Common myeloid progenitor, CD34-positive (primary cell): ENCODE measurements around the gene SMCO4.

Experiments
- CTCF ChIA-PET: fragments of 350-600 bp; sonication (Branson Sonifier 250); formaldehyde crosslinking; loops from one replicate; lab custom pipeline; 2021; ENCODE audit warnings: antibody characterized with exemption; lab: Charles Lee
- POLR2A ChIA-PET: fragments of 350-600 bp; sonication (Branson Sonifier 250); formaldehyde crosslinking; loops from one replicate; lab custom pipeline; 2021; ENCODE audit warnings: antibody characterized with exemption; lab: Charles Lee
- DNase-seq, 3 donors: peaks; one replicate each; pipeline versions ENCODE4 v3.0.0 to v3.0.0-alpha.2; 2013
- H3K27ac ChIP-seq, 2 experiments: 1 replicate in 1 of 2; 2 replicates in 1 of 2; pipeline ENCODE4 v1.7.0; 2013; ENCODE audit warnings: inconsistent platforms in 2 of 2, low read length in 2 of 2, mild to moderate bottlenecking in 2 of 2, low read depth in 1 of 2, moderate library complexity in 1 of 2; ENCODE audit not compliant: severe bottlenecking in 2 of 2, insufficient read depth in 1 of 2, poor library complexity in 1 of 2
- H3K27me3 ChIP-seq, 5 experiments: replicated peaks in 2 of 5; 1 replicate in 3 of 5; 2 replicates in 2 of 5; pipeline versions ENCODE4 v1.6.1 to v1.7.0; 2013; ENCODE audit warnings: low read length in 4 of 5, mild to moderate bottlenecking in 2 of 5, moderate library complexity in 2 of 5, inconsistent platforms in 1 of 5; ENCODE audit not compliant: insufficient read depth in 5 of 5, control insufficient read depth in 4 of 5
- H3K36me3 ChIP-seq, 4 experiments: 1 replicate in 2 of 4; 2 replicates in 2 of 4; pipeline versions ENCODE4 v1.6.1 to v1.7.0; 2013; ENCODE audit warnings: low read length in 3 of 4, control low read depth in 1 of 4, mild to moderate bottlenecking in 1 of 4; ENCODE audit not compliant: control insufficient read depth in 4 of 4, insufficient read depth in 4 of 4
- H3K4me1 ChIP-seq, 4 experiments: 1 replicate in 3 of 4; 2 replicates in 1 of 4; pipeline versions ENCODE4 v1.6.1 to v1.7.1; 2013; ENCODE audit warnings: low read length in 3 of 4, mild to moderate bottlenecking in 3 of 4, control low read depth in 1 of 4, inconsistent platforms in 1 of 4, moderate library complexity in 1 of 4; ENCODE audit not compliant: control insufficient read depth in 4 of 4, insufficient read depth in 4 of 4; ENCODE audit errors: control extremely low read depth in 1 of 4
- H3K4me3 ChIP-seq, 7 experiments: 1 replicate in 4 of 7; 2 replicates in 3 of 7; pipeline versions ENCODE4 v1.5.1 to v1.7.0; 2013; ENCODE audit warnings: mild to moderate bottlenecking in 7 of 7, low read length in 6 of 7, moderate library complexity in 6 of 7, inconsistent platforms in 2 of 7, low read depth in 2 of 7, control low read depth in 1 of 7; ENCODE audit not compliant: insufficient read depth in 4 of 7, control insufficient read depth in 1 of 7; ENCODE audit errors: extremely low read depth in 1 of 7
- H3K9me3 ChIP-seq, 5 experiments: 1 replicate in 4 of 5; 2 replicates in 1 of 5; pipeline versions ENCODE4 v1.6.1 to v1.7.1; 2013; ENCODE audit warnings: low read length in 4 of 5, mild to moderate bottlenecking in 2 of 5, inconsistent platforms in 1 of 5, low read depth in 1 of 5, moderate library complexity in 1 of 5; ENCODE audit not compliant: control insufficient read depth in 4 of 5, insufficient read depth in 2 of 5; ENCODE audit errors: control extremely low read depth in 1 of 5
- WGBS: methylation state at CpG from one replicate; pipeline ENCODE4 v1.1.5; 2013; ENCODE audit not compliant: insufficient coverage; 5-methylcytosine and 5-hydroxymethylcytosine counted together

Gene SMCO4

DNA sequence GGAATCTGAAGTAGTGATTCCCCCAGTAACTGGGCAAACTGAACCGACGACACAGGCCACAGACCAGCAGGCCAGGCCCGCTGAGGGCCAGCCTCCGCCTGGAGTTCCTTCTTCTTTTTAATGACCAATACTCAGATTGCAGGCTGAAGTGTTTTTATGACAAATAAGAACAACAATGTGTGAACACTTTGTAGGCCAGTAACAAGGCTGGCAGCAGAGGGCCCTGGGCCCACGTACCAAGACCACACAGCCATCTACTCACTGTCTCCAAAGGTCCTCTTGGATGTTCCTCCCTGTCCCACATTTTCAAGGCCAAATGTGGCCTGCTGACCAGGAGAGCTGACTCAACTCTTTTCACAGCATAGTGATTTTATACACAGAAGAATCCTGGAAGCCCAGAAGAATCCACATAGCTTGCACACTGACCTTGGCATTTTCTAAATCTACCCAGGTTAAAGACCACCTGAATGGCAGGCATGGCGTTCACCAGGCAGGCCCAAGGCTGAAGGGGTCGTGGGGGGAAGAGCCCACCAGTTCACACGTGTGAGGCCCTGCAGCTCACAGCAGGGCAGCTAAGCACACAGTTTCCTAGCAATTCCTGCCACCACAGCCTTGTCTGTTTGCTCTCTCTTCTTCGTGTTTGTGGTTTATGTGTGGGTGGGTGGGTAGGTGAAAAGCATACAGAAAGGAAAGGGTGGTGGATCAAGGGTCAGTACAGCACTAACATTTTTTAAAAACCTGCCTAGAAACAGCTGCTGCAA, 13.3 kb downstream of the SMCO4 start:
- H3K9me3 ChIP-seq = no peaks in the 10 kb centered on the region
- H3K4me3 ChIP-seq = no peak overlapping the region
- peak overlapping the region in 1 of 2 experiments; percentile 27 for H3K27ac ChIP-seq
- peaks cover 10 to 75% (median 51%) of the 10 kb centered on the region in 4 experiments for H3K4me1 ChIP-seq
- WGBS = 80% methylated on average over 2 of the region's 9 CpGs
- DNase-seq = peak in 2 of 3 donors; percentile 28 to 41
- H3K36me3 ChIP-seq = no peaks in the 10 kb centered on the region
- ChIA-PET CTCF (interaction anchor here (1.6 to 3.5 kb wide), 3 partner anchors 12 to 297 kb away, joined by 4 to 25 read pairs (median 6); partner anchors contain the start of gene SMCO4), POLR2A (no interaction called here)
- no peaks in the 10 kb centered on the region for H3K27me3 ChIP-seq

GRCh38 chr11:93528757-93529645, 14.2 kb downstream of the SMCO4 start:
- Histone ChIP-seq H3K4me1 (peaks cover 17 to 81% (median 60%) of the 10 kb centered on the region in 4 experiments), H3K36me3 (no peaks in the 10 kb centered on the region), H3K4me3 (peak overlapping the region in 1 of 7 experiments; percentile 5), H3K9me3 (no peaks in the 10 kb centered on the region), H3K27me3 (no peaks in the 10 kb centered on the region), H3K27ac (peak overlapping the region in 1 of 2 experiments; percentile 27)
- CTCF ChIA-PET = interaction anchor here (0.8 to 1.8 kb wide), 3 partner anchors 10 to 294 kb away, joined by 3 to 6 read pairs (median 3); no protein-coding TSS in a partner anchor
- 83% methylated on average over 1 of the region's 10 CpGs for WGBS
- no peak for DNase-seq
- POLR2A ChIA-PET = no interaction called here

DNA sequence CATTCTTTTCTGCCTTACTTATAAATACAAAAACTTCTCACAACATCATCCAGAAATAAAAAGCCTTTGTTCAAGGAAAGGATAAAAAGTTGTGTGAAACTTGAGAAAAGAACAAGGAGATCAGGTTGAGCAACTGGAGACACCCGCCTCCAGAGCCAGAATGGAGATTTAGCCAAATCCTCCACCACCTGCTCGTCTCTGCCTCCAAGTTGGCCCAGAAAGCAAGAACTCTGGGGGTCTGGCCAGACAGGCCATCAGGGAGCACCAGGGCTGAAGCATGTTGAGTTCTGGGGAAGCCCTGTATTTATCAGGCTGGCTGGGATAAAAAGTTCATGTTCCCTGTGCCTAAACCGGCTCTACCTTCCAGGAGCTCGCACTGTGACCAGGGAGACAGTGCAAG, 14.9 kb downstream of the SMCO4 start:
- no peak overlapping the region for H3K4me3 ChIP-seq
- DNase-seq = no peak
- WGBS = 100% methylated on average over 2 of the region's 4 CpGs
- no peaks in the 10 kb centered on the region for H3K27me3 ChIP-seq
- CTCF ChIA-PET = no interaction called here
- H3K9me3 ChIP-seq = no peaks in the 10 kb centered on the region
- no peaks in the 10 kb centered on the region for H3K36me3 ChIP-seq
- POLR2A ChIA-PET = no interaction called here
- H3K27ac ChIP-seq = no peak overlapping the region
- peaks cover 17 to 88% (median 67%) of the 10 kb centered on the region in 4 experiments for H3K4me1 ChIP-seq

GRCh38 chr11:93526641-93527583, 16.3 kb downstream of the SMCO4 start:
- H3K27ac ChIP-seq = no peak overlapping the region
- 74% methylated on average over 4 of the region's 8 CpGs for WGBS
- DNase-seq = peak in 2 of 3 donors; percentile 49 to 59
- H3K36me3 ChIP-seq = no peaks in the 10 kb centered on the region
- CTCF ChIA-PET = interaction anchor here (0.6 to 1.0 kb wide), 3 partner anchors 10 to 127 kb away, joined by 4 read pairs; no protein-coding TSS in a partner anchor
- H3K4me1 ChIP-seq = peaks cover 17 to 93% (median 73%) of the 10 kb centered on the region in 4 experiments
- no peaks in the 10 kb centered on the region for H3K27me3 ChIP-seq
- H3K4me3 ChIP-seq = peak overlapping the region in 1 of 7 experiments; percentile 13
- no peaks in the 10 kb centered on the region for H3K9me3 ChIP-seq
- POLR2A ChIA-PET = no interaction called here

DNA sequence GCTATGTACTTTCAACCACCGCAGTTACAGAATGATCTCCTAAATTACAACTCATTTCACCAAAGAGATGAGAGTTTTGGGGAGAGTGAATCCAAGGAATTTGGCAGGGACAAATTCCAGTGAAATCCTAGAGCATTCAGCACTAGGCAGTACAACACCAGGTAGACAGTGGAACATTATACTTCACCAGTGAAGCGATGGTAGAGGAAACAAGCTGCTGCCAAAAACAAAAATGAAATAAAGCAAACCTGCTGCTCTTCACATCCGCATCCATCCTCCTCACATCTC, 16.9 kb downstream of the SMCO4 start:
- ChIA-PET CTCF (no interaction called here), POLR2A (no interaction called here)
- 69% methylated on average over 2 of the region's 3 CpGs for WGBS
- Histone ChIP-seq H3K27me3 (no peaks in the 10 kb centered on the region), H3K36me3 (no peaks in the 10 kb centered on the region), H3K27ac (no peak overlapping the region), H3K9me3 (no peaks in the 10 kb centered on the region), H3K4me3 (peak overlapping the region in 2 of 7 experiments; percentile 7 to 13), H3K4me1 (peaks cover 17 to 98% (median 77%) of the 10 kb centered on the region in 4 experiments)
- no peak for DNase-seq

DNA sequence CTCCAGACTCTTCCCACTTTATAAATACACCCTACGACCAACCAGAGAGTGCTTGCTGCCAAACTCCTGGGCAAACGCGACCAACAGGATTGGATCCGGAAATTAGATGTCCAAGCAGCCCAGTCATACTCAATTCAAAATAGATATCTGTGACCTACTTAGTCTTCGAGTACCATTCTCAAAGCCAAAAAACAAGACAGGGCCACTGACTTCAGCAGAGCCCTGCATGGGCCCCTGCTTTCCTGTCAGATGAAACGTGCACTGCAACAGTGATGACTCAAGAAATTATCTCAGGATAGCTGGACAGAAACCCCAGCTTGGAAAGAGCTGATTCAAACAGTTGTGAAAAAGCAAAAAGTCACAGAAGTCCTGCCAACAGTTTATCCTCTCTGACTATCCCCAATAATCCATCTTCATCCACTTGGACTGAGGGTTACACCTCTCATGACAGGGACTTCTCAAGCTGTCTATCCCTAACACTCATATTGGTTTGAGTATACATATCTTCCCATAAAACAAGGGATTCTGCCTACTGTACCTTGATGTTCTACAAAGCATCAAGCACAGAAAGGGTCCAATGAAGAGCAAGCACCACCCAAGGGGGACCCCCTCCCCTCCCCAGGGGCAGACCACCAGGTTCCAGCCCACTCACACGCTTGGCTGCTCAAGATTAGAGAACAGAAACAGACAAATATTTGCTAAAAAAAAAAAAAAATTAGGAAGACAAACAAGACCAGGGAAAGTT, 17.4 kb downstream of the SMCO4 start:
- Histone ChIP-seq H3K9me3 (no peaks in the 10 kb centered on the region), H3K27ac (no peak overlapping the region), H3K4me1 (peaks cover 17 to 98% (median 82%) of the 10 kb centered on the region in 4 experiments), H3K4me3 (peak overlapping the region in 3 of 7 experiments; percentile 7 to 38 (median 9)), H3K36me3 (no peaks in the 10 kb centered on the region), H3K27me3 (no peaks in the 10 kb centered on the region)
- peak in 1 of 3 donors; percentile 22 for DNase-seq
- WGBS = 43% methylated on average over 3 of the region's 7 CpGs
- CTCF ChIA-PET = interaction anchor here (1.9 to 2.8 kb wide), 2 partner anchors 14 to 16 kb away, joined by 6 to 11 read pairs; no protein-coding TSS in a partner anchor
- POLR2A ChIA-PET = no interaction called here
